ENCODE data around the gene MMP15.

The MMP15 gene

DNA sequence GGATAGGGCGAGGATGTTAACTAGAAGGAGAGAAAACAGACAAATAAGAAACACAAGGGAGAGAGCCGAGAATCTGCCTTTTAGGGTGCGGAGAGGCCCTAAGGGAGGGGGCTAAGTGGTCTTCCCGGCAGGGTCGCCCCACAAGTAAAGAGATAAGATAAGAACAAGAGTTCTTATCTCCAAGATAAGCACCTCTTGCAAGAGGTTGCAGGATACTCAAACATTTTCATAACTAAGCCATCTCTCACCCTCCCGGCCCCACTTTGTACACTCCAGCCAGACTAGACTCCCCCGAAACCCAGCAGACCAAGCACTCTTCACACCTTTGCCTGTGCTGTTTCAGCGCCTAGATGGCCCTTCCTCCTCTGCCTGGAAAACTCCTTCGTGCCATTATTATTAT lies 39.4 kb upstream of the MMP15 start:
- peaks cover 41% of the 10 kb centered on the region for H3K27me3 ChIP-seq (ENCODE audit: control insufficient read depth, insufficient read depth, low read length, poor library complexity, severe bottlenecking)

DNA sequence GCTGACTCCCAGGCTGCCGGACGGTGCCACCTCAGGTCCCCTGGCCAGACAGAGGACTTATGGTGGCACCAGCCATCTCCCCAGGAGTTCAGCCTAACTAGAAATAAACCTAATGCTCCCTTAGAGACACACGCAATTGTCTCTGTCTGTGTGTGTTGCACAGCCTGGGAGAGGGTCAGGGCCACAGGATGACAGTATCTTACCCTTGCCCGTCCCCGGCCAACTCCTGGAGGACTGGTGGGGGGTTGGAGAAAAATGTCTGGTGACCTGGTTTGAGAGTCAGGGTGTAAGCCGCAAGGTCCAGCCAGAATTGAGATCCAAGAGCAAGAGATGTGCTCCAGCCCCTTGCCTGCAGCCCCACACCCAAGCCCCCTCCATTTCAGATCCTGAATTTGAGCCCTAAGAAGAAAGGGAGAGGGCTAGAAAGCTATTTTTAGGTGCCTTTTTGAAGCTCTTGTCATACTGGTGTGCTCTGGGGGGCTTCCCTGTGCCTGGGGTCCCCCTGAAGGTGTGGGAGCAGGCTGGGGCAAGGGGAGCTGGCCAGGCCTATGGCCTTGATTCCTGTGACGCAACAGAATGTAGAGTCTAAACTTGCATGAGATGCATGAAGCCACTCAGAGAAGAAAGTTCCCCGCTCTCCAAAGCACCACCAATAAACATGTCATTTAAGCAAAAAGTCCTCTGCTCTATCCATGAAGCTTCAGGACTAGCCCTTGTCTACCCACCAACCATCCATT lies 37.9 kb upstream of the MMP15 start:
- peaks cover 41% of the 10 kb centered on the region for H3K27me3 ChIP-seq (ENCODE audit: control insufficient read depth, insufficient read depth, low read length, poor library complexity, severe bottlenecking)

More for the DNA sequence above, 39.4 kb upstream of the MMP15 start:
- H3K4me3 ChIP-seq (ENCODE audit: insufficient read depth, low read depth, low read length), result no peak overlapping the region
- no peak overlapping the region for H3K27ac ChIP-seq (ENCODE audit: insufficient read depth, low read depth, low read length, poor library complexity, severe bottlenecking)
- H3K9me3 ChIP-seq (ENCODE audit: control insufficient read depth, low read length), result no peaks in the 10 kb centered on the region
- peaks cover 12% of the 10 kb centered on the region for H3K4me1 ChIP-seq (ENCODE audit: control insufficient read depth, insufficient read depth, low read length)
- 70 to 78% methylated on average over 8 of the region's 9 CpGs for WGBS, 2 experiments
- H3K36me3 ChIP-seq (ENCODE audit: control insufficient read depth, insufficient read depth, low read length), result no peaks in the 10 kb centered on the region

DNA sequence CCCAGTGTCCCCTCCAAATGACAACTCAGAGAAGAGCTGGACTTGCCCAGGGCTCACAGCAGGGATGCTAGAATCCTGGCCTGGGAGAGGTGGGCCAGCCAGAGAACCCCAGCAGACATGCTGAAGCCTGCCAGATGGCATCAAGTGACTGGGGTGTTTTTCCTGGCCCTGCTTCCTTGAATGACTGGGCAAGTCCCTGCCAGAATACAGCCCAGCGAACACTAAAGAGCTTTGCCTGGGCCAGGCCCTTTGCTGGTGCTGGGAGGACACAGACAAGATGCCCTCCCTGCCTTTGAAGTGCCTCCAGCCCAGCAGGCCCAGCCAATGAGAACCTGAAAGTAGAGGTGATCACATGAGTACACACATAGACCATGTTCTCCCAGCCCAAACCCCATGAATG lies 36.6 kb upstream of the MMP15 start:
- peaks cover 38% of the 10 kb centered on the region for H3K27me3 ChIP-seq (ENCODE audit: control insufficient read depth, insufficient read depth, low read length, poor library complexity, severe bottlenecking)
- H3K27ac ChIP-seq (ENCODE audit: insufficient read depth, low read depth, low read length, poor library complexity, severe bottlenecking), result no peak overlapping the region
- peaks cover 12% of the 10 kb centered on the region for H3K4me1 ChIP-seq (ENCODE audit: control insufficient read depth, insufficient read depth, low read length)
- H3K36me3 ChIP-seq (ENCODE audit: control insufficient read depth, insufficient read depth, low read length), result peaks cover 2% of the 10 kb centered on the region
- 83 to 91% methylated on average over 1 of the region's 1 CpG for WGBS, 2 experiments
- H3K4me3 ChIP-seq (ENCODE audit: insufficient read depth, low read depth, low read length), result no peak overlapping the region
- no peaks in the 10 kb centered on the region for H3K9me3 ChIP-seq (ENCODE audit: control insufficient read depth, low read length)

More for the DNA sequence above, 37.9 kb upstream of the MMP15 start:
- H3K27ac ChIP-seq (ENCODE audit: insufficient read depth, low read depth, low read length, poor library complexity, severe bottlenecking), result no peak overlapping the region
- WGBS, 2 experiments, result 94 to 95% methylated on average over 8 of the region's 8 CpGs
- H3K4me1 ChIP-seq (ENCODE audit: control insufficient read depth, insufficient read depth, low read length), result peaks cover 12% of the 10 kb centered on the region
- H3K4me3 ChIP-seq (ENCODE audit: insufficient read depth, low read depth, low read length), result no peak overlapping the region
- H3K36me3 ChIP-seq (ENCODE audit: control insufficient read depth, insufficient read depth, low read length), result no peaks in the 10 kb centered on the region
- H3K9me3 ChIP-seq (ENCODE audit: control insufficient read depth, low read length), result no peaks in the 10 kb centered on the region

DNA sequence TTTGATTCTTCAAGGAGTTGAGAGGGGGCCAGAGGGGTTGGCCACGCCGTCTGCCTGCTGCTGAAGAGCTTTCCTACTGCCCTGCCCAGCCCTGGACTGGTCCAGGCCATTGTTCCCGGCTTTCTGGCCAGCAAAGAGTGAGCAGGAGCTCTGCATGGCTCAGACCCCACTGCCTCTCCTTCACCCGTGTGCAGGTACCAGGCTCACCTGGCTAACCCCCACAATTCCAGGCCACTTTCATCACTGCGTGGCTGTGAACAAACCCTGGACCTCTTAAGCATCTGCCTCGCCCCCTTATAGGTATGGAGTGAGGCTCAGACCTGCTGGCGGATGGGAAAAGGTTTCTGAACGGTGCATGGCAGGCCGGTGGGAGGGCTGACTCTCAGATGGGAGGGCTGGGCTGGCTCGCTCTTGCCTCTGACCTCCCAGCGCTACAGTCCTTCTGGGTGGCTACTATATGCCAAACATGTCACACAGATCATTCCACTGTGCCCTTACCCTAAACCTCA lies 33.9 kb upstream of the MMP15 start:
- H3K4me1 ChIP-seq (ENCODE audit: control insufficient read depth, insufficient read depth, low read length), result no peaks in the 10 kb centered on the region
- peaks cover 11% of the 10 kb centered on the region for H3K27me3 ChIP-seq (ENCODE audit: control insufficient read depth, insufficient read depth, low read length, poor library complexity, severe bottlenecking)
- peaks cover 3% of the 10 kb centered on the region for H3K36me3 ChIP-seq (ENCODE audit: control insufficient read depth, insufficient read depth, low read length)
- no peaks in the 10 kb centered on the region for H3K9me3 ChIP-seq (ENCODE audit: control insufficient read depth, low read length)
- no peak overlapping the region for H3K27ac ChIP-seq (ENCODE audit: insufficient read depth, low read depth, low read length, poor library complexity, severe bottlenecking)
- no peak overlapping the region for H3K4me3 ChIP-seq (ENCODE audit: insufficient read depth, low read depth, low read length)
- 89 to 92% methylated on average over 11 of the region's 11 CpGs for whole genome bisulfite sequencing, 2 experiments

DNA sequence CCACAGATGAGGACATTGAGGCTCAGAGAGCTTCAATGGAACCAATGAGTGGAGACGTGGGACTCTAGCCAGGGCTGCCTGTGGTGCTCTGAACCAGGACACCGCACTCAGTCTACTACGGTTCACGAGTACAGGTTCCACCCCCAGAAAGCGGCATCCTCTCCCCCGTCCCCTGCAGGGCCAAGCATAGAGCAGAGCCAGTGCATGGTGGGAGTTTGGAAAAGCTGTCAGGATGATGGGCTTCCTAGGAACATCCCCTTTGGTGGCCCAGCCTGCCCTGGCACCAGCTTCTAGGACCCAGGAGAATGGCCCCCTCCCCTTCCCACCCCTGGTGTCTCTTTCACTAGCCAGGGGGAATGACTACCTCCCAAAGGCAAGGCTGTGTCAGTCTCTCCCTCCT lies 33.5 kb upstream of the MMP15 start:
- peaks cover 6% of the 10 kb centered on the region for H3K27me3 ChIP-seq (ENCODE audit: control insufficient read depth, insufficient read depth, low read length, poor library complexity, severe bottlenecking)
- H3K36me3 ChIP-seq (ENCODE audit: control insufficient read depth, insufficient read depth, low read length), result peaks cover 3% of the 10 kb centered on the region
- no peak overlapping the region for H3K4me3 ChIP-seq (ENCODE audit: insufficient read depth, low read depth, low read length)
- H3K9me3 ChIP-seq (ENCODE audit: control insufficient read depth, low read length), result no peaks in the 10 kb centered on the region
- H3K27ac ChIP-seq (ENCODE audit: insufficient read depth, low read depth, low read length, poor library complexity, severe bottlenecking), result no peak overlapping the region
- WGBS, 2 experiments, result 87 to 91% methylated on average over 6 of the region's 6 CpGs
- no peaks in the 10 kb centered on the region for H3K4me1 ChIP-seq (ENCODE audit: control insufficient read depth, insufficient read depth, low read length)

DNA sequence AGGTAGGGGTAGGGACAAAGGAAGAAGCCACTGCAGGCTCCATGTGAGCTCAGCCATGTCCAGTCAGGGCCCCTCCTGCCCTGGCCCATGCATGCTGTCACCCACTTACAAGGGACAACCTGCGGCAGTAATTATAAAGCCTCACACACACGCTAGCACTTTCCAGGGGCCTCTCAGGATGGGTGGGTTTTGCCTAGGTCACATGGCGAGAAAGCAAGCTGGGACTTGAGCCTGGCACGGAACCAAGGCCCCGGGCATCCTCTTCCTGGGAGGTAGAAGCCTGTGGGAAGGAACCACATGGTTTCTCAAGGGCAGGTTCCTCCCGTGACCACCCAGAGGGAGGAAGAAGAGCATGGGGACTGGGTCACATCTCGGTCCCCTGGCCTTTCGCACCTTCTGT lies 32.1 kb upstream of the MMP15 start:
- 92 to 93% methylated on average over 8 of the region's 8 CpGs for WGBS, 2 experiments
- no peaks in the 10 kb centered on the region for H3K4me1 ChIP-seq (ENCODE audit: control insufficient read depth, insufficient read depth, low read length)
- H3K36me3 ChIP-seq (ENCODE audit: control insufficient read depth, insufficient read depth, low read length), result peaks cover 3% of the 10 kb centered on the region
- no peaks in the 10 kb centered on the region for H3K27me3 ChIP-seq (ENCODE audit: control insufficient read depth, insufficient read depth, low read length, poor library complexity, severe bottlenecking)
- no peak overlapping the region for H3K27ac ChIP-seq (ENCODE audit: insufficient read depth, low read depth, low read length, poor library complexity, severe bottlenecking)
- no peaks in the 10 kb centered on the region for H3K9me3 ChIP-seq (ENCODE audit: control insufficient read depth, low read length)
- H3K4me3 ChIP-seq (ENCODE audit: insufficient read depth, low read depth, low read length), result no peak overlapping the region

DNA sequence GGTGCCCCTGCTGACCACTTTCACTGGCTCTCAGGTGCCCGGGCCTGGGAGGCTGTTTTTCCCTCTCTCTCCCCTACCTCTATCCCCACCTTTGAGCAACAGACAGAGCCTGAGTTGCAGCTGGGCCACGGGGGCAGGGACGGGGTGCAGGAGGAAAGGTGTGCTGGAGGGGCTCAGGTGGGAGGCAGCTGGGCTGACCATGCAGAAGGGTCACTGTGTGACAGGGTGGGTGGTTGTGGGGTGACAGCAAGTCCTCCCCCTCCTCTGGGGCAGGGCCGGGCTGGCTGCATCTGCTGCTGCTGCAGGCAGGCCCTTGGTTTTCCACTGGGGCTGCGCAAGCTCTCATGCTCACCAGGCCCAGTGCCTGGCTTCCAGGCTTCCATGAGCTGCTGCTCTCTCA lies 31.7 kb upstream of the MMP15 start:
- Histone ChIP-seq H3K36me3 (ENCODE audit: control insufficient read depth, insufficient read depth, low read length) (peaks cover 3% of the 10 kb centered on the region), H3K4me1 (ENCODE audit: control insufficient read depth, insufficient read depth, low read length) (no peaks in the 10 kb centered on the region), H3K27ac (ENCODE audit: insufficient read depth, low read depth, low read length, poor library complexity, severe bottlenecking) (no peak overlapping the region), H3K9me3 (ENCODE audit: control insufficient read depth, low read length) (no peaks in the 10 kb centered on the region), H3K4me3 (ENCODE audit: insufficient read depth, low read depth, low read length) (no peak overlapping the region), H3K27me3 (ENCODE audit: control insufficient read depth, insufficient read depth, low read length, poor library complexity, severe bottlenecking) (no peaks in the 10 kb centered on the region)
- WGBS, 2 experiments, result 93 to 95% methylated on average over 5 of the region's 5 CpGs

DNA sequence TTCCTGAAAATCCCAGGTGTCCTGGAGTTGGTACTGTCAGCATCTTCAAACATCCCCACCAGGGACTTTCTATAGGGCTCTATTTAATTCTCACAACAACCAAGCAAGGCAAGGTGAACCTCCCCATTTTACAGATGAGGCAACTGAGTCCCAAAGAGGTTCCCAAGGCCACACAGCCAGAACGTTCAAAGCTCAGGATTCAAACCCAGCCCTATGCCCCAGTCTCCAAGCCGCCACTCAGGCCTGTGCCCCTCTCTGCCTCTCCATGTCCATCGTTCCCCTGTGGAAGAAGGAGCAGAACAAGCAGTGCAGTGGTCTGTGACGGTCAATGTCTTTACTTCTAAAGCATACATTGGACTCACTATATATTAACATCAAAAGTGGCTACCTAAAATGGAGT lies 31.2 kb upstream of the MMP15 start:
- Histone ChIP-seq H3K4me1 (ENCODE audit: control insufficient read depth, insufficient read depth, low read length) (peaks cover 3% of the 10 kb centered on the region), H3K27me3 (ENCODE audit: control insufficient read depth, insufficient read depth, low read length, poor library complexity, severe bottlenecking) (no peaks in the 10 kb centered on the region), H3K36me3 (ENCODE audit: control insufficient read depth, insufficient read depth, low read length) (peaks cover 3% of the 10 kb centered on the region), H3K4me3 (ENCODE audit: insufficient read depth, low read depth, low read length) (no peak overlapping the region), H3K27ac (ENCODE audit: insufficient read depth, low read depth, low read length, poor library complexity, severe bottlenecking) (no peak overlapping the region), H3K9me3 (ENCODE audit: control insufficient read depth, low read length) (no peaks in the 10 kb centered on the region)
- 93 to 94% methylated on average over 4 of the region's 4 CpGs for WGBS, 2 experiments

DNA sequence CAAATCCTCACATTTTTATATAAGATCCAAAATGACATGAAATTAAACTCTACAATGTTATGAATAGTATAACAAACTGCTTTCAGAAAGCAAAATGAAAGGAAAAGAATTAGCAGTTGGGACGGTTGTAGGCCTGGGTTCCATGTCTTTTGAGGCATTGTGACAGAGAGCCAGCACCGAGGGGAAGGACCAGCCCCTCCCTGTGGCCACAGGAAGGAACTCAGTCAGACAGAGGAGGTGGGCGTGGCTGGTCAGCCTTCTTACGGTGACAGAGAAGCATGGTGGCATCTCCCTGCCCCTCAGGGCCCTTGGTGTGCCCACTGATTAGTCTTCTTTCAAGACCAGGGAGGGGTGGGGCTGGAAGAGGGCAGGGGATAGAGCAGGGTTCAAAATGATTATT lies 30.8 kb upstream of the MMP15 start:
- Histone ChIP-seq H3K36me3 (ENCODE audit: control insufficient read depth, insufficient read depth, low read length) (peaks cover 3% of the 10 kb centered on the region), H3K9me3 (ENCODE audit: control insufficient read depth, low read length) (no peaks in the 10 kb centered on the region), H3K4me1 (ENCODE audit: control insufficient read depth, insufficient read depth, low read length) (peaks cover 5% of the 10 kb centered on the region), H3K27ac (ENCODE audit: insufficient read depth, low read depth, low read length, poor library complexity, severe bottlenecking) (no peak overlapping the region), H3K4me3 (ENCODE audit: insufficient read depth, low read depth, low read length) (no peak overlapping the region), H3K27me3 (ENCODE audit: control insufficient read depth, insufficient read depth, low read length, poor library complexity, severe bottlenecking) (no peaks in the 10 kb centered on the region)
- WGBS, 2 experiments, result 41% methylated on average over 4 of the region's 4 CpGs

DNA sequence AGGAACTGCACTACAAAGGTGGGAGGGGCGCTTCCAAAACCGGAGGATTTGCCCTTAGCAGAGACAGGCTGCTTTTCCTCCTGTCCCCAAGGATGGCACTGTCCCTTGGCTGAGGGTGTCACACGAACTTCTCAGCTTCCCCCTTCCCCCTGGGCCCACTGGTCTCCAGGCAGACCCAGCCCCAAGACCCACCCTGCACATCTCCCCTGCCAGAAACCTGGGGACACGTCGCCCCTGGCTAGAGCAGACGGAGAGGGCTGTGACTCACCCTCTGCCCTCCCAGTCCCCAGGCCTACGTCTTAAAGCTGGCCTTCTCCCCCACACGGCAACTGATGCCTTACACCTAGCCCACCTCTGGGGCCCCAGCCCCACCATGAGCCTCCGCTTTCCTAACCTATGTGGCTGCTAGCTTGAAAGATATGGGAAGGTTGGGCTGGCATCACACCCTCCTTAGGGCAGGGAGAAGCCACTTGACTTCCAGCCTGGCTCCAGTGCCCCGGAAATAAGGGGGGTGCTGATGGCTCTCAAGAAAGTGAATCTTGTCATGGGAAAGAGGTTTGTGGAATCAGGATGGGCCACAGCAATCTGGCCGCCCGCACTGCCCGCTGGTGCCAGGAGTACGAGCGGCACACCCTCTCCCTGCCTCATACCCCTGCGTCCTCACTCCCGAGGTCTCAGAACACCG lies 29.7 kb upstream of the MMP15 start:
- Histone ChIP-seq H3K9me3 (ENCODE audit: control insufficient read depth, low read length) (no peaks in the 10 kb centered on the region), H3K36me3 (ENCODE audit: control insufficient read depth, insufficient read depth, low read length) (peaks cover 3% of the 10 kb centered on the region), H3K27me3 (ENCODE audit: control insufficient read depth, insufficient read depth, low read length, poor library complexity, severe bottlenecking) (no peaks in the 10 kb centered on the region), H3K4me1 (ENCODE audit: control insufficient read depth, insufficient read depth, low read length) (peaks cover 5% of the 10 kb centered on the region), H3K4me3 (ENCODE audit: insufficient read depth, low read depth, low read length) (no peak overlapping the region), H3K27ac (ENCODE audit: insufficient read depth, low read depth, low read length, poor library complexity, severe bottlenecking) (no peak overlapping the region)
- 92 to 94% methylated on average over 18 of the region's 18 CpGs for WGBS, 2 experiments

Data from ectodermal cell (in vitro differentiated cells).